Activated CD8-positive, alpha-beta memory T cell treated with anti-CD3 and anti-CD28 coated beads, Interleukin-2, amount 10 ng/mL, durations not matched to agents 7 days and 5 days (primary cell): ENCODE data around the gene TASOR. TPM values are rescaled to one million over a fixed set of nuclear protein-coding genes. Genes with fewer than 3 reads are reported as not detected.
A peak's percentile ranks its signal among the peaks of the same experiment; 100 is the strongest.
"Not testable (repeated sequence)": the region's sequence is repeated elsewhere in the genome, so short reads cannot be mapped to it uniquely, and the experiment has no call there.

Experiments used
- ATAC-seq: fragments of 150-1000 bp; cut with Tn5 transposase; one replicate; pipeline ENCODE4 v1.10.0; 2021; ENCODE audit warnings: moderate library complexity
- CTCF ChIA-PET: fragments of 350-600 bp; sonication (Branson Sonifier 250); formaldehyde crosslinking; loops from one replicate; lab custom pipeline; 2021; ENCODE audit warnings: antibody characterized with exemption; lab: Charles Lee
- DNase-seq: peaks from one replicate; pipeline ENCODE4 v3.0.0-alpha.2; 2020
- H3K27ac Mint-ChIP-seq: one replicate; pipeline ENCODE4 v1.8.0; 2021; ENCODE audit warnings: mild to moderate bottlenecking, mixed read lengths
- H3K27me3 Mint-ChIP-seq: one replicate; pipeline ENCODE4 v1.8.0; 2021; ENCODE audit warnings: mixed read lengths
- H3K36me3 Mint-ChIP-seq: one replicate; pipeline ENCODE4 v1.8.0; 2021; ENCODE audit warnings: mild to moderate bottlenecking, mixed read lengths
- H3K4me1 Mint-ChIP-seq: one replicate; pipeline ENCODE4 v1.8.0; 2021; ENCODE audit warnings: mixed read lengths
- H3K4me3 Mint-ChIP-seq: one replicate; pipeline ENCODE4 v1.8.0; 2021; ENCODE audit warnings: mild to moderate bottlenecking, moderate library complexity, mixed read lengths
- H3K9me3 Mint-ChIP-seq: one replicate; pipeline ENCODE4 v1.8.0; 2022; ENCODE audit warnings: low read depth, mixed read lengths
- total RNA-seq, 2 experiments: library from RNA; stranded (reverse); gene quantifications; one replicate each; pipeline ENCODE4 v1.2.3, GENCODE V29; 2021

TASOR gene
- total RNA-seq, 2 experiments from 2014 or later, result 70.3 to 72.8 TPM

DNA sequence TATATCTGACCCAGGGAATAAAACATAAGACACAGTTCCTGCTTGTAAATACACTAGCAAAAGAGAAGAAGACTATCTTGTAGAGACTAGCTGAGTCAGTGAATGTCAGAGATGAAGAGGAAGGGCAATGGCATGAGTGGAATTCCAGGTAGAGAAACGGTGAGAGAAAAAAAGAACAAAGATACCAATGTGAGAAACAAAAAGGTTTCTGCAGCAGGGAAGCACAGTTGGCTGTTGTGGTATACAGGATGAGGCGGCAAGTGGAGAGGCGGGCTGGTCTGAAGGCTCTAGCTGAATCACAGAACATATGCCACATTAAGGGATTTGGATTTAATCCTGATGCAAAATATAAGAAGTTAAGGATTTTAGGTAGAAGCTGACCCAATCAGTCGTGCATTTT is 17.1 kb upstream of the TASOR start:
- Mint-ChIP-seq H3K36me3 (peaks cover 1% of the 10 kb centered on the region), H3K27ac (no peak overlapping the region), H3K4me1 (peaks cover 31% of the 10 kb centered on the region), H3K9me3 (no peaks in the 10 kb centered on the region), H3K27me3 (no peaks in the 10 kb centered on the region), H3K4me3 (no peak overlapping the region)
- no peak for ATAC-seq
- DNase-seq, result no peak
- CTCF ChIA-PET, result interaction anchor here (1.0 to 8.5 kb wide), 5 partner anchors 99 to 296 kb away, joined by 3 to 203 read pairs (median 4); partner anchors contain the start of gene ARHGEF3

- DNase-seq (no peak), ATAC-seq (peak; percentile 42)
- H3K27ac Mint-ChIP-seq, result peak overlapping the region; percentile 78
- H3K4me1 Mint-ChIP-seq, result peaks cover 46% of the 10 kb centered on the region
- no peaks in the 10 kb centered on the region for H3K9me3 Mint-ChIP-seq
- no peaks in the 10 kb centered on the region for H3K27me3 Mint-ChIP-seq
- H3K36me3 Mint-ChIP-seq, result peaks cover 12% of the 10 kb centered on the region
- no peak overlapping the region for H3K4me3 Mint-ChIP-seq
- CTCF ChIA-PET, result interaction anchor here (1.1 to 5.4 kb wide), 9 partner anchors 8 to 300 kb away, joined by 3 to 35 read pairs (median 6); partner anchors contain the start of genes ARHGEF3 and TASOR
Measured at GRCh38 chr3:56694867-56695683, 12.0 kb upstream of the TASOR start.

DNA sequence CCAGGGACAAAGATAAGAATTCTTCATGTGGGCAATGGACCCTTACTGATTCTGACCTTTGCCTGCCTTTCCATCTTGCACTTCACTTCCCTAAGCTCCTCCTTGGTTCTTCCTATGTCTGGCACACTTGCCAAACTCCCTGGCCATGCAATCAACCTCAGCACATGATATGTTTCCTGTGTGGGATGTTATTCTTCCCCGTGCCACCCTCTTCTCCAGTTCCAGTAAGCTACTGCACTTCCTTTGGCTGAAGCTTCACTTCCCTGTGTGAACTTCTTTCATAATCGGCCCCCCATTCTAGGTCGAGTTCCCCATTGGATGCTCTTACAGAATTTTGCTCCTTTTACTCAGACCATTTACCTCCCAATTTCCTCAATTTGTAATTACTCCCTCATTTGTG is 10.7 kb upstream of the TASOR start:
- H3K4me3 Mint-ChIP-seq, result peak overlapping the region; percentile 70
- peak overlapping the region; percentile 93 for H3K27ac Mint-ChIP-seq
- ATAC-seq (peak; percentile 17), DNase-seq (no peak)
- H3K4me1 Mint-ChIP-seq, result peaks cover 43% of the 10 kb centered on the region
- peaks cover 12% of the 10 kb centered on the region for H3K36me3 Mint-ChIP-seq
- no peaks in the 10 kb centered on the region for H3K27me3 Mint-ChIP-seq
- H3K9me3 Mint-ChIP-seq, result no peaks in the 10 kb centered on the region
- CTCF ChIA-PET, result interaction anchor here (1.1 to 5.4 kb wide), 8 partner anchors 10 to 301 kb away, joined by 3 to 35 read pairs (median 6); partner anchors contain the start of genes ARHGEF3 and TASOR

DNA sequence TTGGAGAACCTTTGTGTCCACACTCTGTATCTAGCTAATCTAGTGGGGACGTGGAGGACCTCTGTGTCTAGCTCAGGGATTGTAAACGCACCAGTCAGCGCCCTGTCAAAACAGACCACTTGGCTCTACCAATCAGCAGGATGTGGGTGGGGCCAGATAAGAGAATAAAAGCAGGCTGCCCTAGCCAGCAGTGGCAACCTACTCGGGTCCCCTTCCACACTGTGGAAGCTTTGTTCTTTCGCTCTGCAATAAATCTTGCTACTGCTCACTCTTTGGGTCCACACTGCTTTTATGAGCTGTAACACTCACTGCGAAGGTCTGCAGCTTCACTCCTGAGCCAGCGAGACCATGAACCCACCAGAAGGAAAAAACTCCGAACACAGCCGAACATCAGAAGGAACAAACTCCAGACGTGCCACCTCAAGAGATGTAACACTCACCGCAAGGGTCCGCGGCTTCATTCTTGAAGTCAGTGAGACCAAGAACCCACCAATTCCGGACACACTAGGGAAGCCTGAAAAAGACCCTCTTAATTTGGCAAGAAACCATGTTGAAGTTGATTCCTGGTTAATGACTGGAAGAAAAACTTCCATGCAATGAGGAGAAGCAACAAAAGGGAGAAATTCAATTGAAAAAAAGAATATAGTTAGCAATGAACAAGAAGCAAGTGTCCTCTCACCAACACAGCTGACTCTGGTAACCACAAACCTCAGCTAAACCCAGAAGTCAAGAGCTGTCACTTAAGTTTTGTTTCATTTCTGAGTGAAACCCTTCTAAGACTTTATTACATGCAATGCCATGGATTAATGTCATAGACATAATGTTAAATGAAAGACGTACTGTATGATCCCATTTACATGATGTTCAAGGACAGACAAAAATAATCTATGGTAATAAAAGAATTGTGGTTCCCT is 9.7 kb upstream of the TASOR start:
- CTCF ChIA-PET, result interaction anchor here (1.1 to 5.4 kb wide), 7 partner anchors 10 to 297 kb away, joined by 3 to 24 read pairs (median 4); partner anchors contain the start of gene TASOR
- ATAC-seq (peak; percentile 83), DNase-seq (peak; percentile 86)
- peaks cover 14% of the 10 kb centered on the region for H3K36me3 Mint-ChIP-seq
- H3K9me3 Mint-ChIP-seq, H3K27me3 Mint-ChIP-seq: not testable (repeated sequence)
- peak overlapping the region; percentile 93 for H3K27ac Mint-ChIP-seq
- H3K4me3 Mint-ChIP-seq, result peak overlapping the region; percentile 70
- H3K4me1 Mint-ChIP-seq, result peaks cover 46% of the 10 kb centered on the region

DNA sequence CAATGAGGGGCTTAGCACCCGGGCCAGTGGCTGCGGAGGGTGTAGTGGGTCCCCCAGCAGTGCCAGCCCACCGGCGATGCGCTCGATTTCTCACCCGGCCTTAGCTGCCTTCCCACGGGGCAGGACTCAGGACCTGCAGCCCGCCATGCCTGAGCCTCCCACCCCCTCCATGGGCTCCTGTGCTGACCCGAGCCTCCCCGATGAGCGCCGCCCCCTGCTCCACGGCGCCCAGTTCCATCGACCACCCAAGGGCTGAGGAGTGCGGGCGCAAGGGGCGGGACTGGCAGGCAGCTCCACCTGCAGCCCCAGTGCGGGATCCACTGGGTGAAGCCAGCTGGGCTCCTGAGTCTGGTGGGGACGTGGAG is 8.9 kb upstream of the TASOR start:
- CTCF ChIA-PET, result interaction anchor here (1.4 to 3.4 kb wide), 4 partner anchors 9 to 295 kb away, joined by 3 to 18 read pairs (median 5); partner anchors contain the start of gene TASOR
- not testable (repeated sequence) for H3K27ac Mint-ChIP-seq

DNA sequence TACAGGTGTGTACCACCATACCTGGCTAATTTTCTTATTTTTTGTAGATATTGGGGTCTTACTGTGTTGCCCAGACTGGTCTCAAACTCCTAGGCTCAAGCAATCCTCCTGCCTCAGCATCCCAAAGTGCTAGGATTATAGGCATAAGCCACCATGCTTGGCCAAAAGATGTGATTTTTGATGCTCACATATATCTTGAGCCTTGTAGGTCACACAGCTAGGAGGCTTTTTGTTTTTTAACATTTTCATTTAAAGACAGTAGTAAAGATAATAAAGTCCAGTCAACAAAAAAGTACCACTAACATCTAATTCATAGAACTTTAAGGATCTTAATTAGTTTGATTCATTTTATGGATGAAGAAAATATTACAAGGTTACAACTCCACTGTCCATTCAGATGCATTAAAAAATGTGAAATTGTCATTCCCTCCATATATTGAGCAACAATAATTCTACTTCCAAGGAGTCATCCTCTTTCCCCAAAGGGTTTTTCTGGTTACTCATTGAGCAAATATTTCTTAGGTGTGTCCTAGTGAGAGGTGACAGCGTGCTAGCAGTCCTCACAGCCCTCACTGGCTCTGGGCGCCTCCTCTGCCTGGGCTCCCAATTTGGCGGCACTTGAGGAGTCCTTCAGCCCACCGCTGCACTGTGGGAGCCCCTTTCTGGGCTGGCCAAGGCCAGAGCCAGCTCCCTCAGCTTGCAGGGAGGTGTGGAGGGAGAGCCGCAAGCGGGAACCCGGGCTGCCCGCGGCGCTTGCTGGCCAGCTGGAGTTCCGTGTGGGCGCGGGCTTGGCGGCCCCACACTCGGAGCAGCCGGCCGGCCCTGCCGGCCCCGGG is 8.3 kb upstream of the TASOR start:
- ATAC-seq, result no peak
- no peak for DNase-seq
- Mint-ChIP-seq H3K4me3 (no peak overlapping the region), H3K36me3 (peaks cover 14% of the 10 kb centered on the region), H3K27ac (no peak overlapping the region), H3K9me3 (no peaks in the 10 kb centered on the region), H3K4me1 (peaks cover 44% of the 10 kb centered on the region), H3K27me3 (no peaks in the 10 kb centered on the region)
- CTCF ChIA-PET, result interaction anchor here (0.7 to 1.4 kb wide), 2 partner anchors 110 to 296 kb away, joined by 3 read pairs; partner anchors contain the start of gene ARHGEF3

More for the DNA sequence above, 8.9 kb upstream of the TASOR start:
- ATAC-seq, DNase-seq, H3K4me3 Mint-ChIP-seq, H3K9me3 Mint-ChIP-seq, H3K27me3 Mint-ChIP-seq: not testable (repeated sequence)
- Mint-ChIP-seq H3K36me3 (peaks cover 14% of the 10 kb centered on the region), H3K4me1 (peaks cover 46% of the 10 kb centered on the region)

GRCh38 chr3:56689303-56689702 is 6.2 kb upstream of the TASOR start:
- Mint-ChIP-seq H3K4me1 (peaks cover 25% of the 10 kb centered on the region), H3K27me3 (no peaks in the 10 kb centered on the region), H3K9me3 (no peaks in the 10 kb centered on the region), H3K27ac (no peak overlapping the region), H3K36me3 (peaks cover 20% of the 10 kb centered on the region), H3K4me3 (no peak overlapping the region)
- ATAC-seq (no peak), DNase-seq (no peak)
- CTCF ChIA-PET, result interaction anchor here (1.2 kb wide), 1 partner anchor 111 kb away, joined by 3 read pairs; no protein-coding TSS in a partner anchor

DNA sequence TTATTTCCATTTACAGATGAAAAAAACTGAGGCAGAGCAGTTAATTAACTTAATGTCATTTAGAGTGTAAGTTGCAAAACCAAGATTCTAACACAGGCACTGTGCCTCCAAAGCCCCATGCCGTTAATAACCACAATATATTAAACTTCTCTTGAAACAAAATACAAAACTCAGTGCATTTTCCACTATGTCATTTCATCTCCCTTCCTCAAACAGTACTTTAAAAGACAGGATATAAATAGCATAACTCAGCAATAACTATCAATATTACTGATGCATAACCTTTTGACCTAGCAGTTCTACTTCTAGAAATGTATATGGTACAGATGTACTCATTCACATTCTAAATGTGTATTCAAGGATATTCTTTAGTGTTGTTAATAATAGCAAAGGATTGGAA is 5.1 kb upstream of the TASOR start:
- Mint-ChIP-seq H3K27me3 (no peaks in the 10 kb centered on the region), H3K9me3 (peaks cover 4% of the 10 kb centered on the region), H3K27ac (no peak overlapping the region), H3K4me1 (peaks cover 21% of the 10 kb centered on the region), H3K4me3 (no peak overlapping the region), H3K36me3 (peaks cover 22% of the 10 kb centered on the region)
- DNase-seq (no peak), ATAC-seq (no peak)
- CTCF ChIA-PET, result interaction anchor here (0.7 kb wide), 1 partner anchor 137 kb away, joined by 3 read pairs; no protein-coding TSS in a partner anchor

DNA sequence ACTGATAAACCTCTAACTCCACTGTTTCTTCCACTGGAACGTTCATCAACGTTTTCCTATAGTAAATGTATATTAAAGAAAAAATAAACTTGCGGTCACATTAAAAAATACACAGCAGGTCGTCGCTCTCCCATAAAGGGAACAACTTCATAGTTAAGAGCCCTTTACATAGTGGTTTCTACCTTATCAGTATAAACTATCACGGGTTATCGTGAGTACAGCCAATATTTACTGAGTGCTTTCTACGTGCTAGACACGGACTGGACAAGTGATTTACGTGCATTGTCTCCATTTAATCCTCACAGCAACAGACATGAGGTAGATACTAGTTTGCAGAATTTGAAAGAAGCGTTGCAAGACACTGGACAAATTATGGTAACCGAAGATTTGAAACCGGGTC is 964 bp upstream of the TASOR start:
- Mint-ChIP-seq H3K27me3 (no peaks in the 10 kb centered on the region), H3K4me1 (peaks cover 33% of the 10 kb centered on the region), H3K9me3 (peaks cover 4% of the 10 kb centered on the region), H3K27ac (peak overlapping the region; percentile 80), H3K4me3 (no peak overlapping the region), H3K36me3 (peaks cover 40% of the 10 kb centered on the region)
- CTCF ChIA-PET, result interaction anchor here (2.1 kb wide), 1 partner anchor 117 kb away, joined by 7 read pairs; no protein-coding TSS in a partner anchor
- ATAC-seq, result no peak
- no peak for DNase-seq

DNA sequence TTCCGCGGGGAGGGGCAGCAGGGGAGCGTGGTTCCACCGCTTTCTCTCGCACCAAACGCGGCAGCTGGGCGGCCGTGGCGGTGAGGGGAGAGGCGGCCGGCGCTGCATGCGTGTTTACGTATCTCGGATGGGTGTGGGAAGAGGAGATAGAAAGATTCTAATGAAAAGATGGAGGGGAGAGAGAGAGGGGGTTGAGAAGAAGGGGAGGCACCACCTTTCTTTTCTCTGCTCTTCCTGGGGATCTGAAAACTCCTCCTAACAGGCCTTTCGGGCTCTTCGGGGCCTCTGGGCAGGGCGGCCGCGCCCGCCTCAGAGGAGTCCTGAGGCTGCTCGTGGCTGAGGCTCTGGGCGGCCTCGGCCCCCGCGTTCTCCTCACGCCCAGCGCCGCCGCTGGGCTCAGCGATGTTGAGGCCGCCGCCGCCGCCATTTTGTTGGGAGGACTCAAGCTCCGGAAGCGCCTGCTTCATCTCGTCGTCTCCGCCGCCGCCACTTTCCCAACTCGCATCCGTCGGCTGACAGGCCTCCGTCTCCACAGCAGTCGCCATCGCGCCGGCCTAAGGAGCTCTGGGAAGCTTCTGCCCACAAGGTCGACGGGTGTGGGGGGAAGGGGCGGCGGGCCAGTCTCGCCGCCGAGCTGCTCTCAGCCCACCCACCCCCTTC is 473 bp downstream of the TASOR start:
- CTCF ChIA-PET, result interaction anchor here (0.9 to 2.1 kb wide), 11 partner anchors 10 to 304 kb away, joined by 3 to 11 read pairs (median 5); partner anchors contain the start of gene CCDC66
- Mint-ChIP-seq H3K27ac (peak overlapping the region; percentile 92), H3K4me3 (peak overlapping the region; percentile 85), H3K36me3 (peaks cover 47% of the 10 kb centered on the region), H3K4me1 (peaks cover 39% of the 10 kb centered on the region), H3K9me3 (peaks cover 4% of the 10 kb centered on the region), H3K27me3 (no peaks in the 10 kb centered on the region)
- peak; percentile 83 for ATAC-seq
- DNase-seq, result peak; percentile 84

GRCh38 chr3:56681984-56682461 is 1.0 kb downstream of the TASOR start:
- ATAC-seq (no peak), DNase-seq (no peak)
- H3K9me3 Mint-ChIP-seq, result peaks cover 4% of the 10 kb centered on the region
- CTCF ChIA-PET, result interaction anchor here (0.9 to 2.1 kb wide), 9 partner anchors 10 to 125 kb away, joined by 3 to 11 read pairs (median 5); partner anchors contain the start of gene CCDC66
- H3K4me1 Mint-ChIP-seq, result peaks cover 45% of the 10 kb centered on the region
- H3K4me3 Mint-ChIP-seq, result peak overlapping the region; percentile 85
- peaks cover 53% of the 10 kb centered on the region for H3K36me3 Mint-ChIP-seq
- no peaks in the 10 kb centered on the region for H3K27me3 Mint-ChIP-seq
- H3K27ac Mint-ChIP-seq, result peak overlapping the region; percentile 92
